Endothelial cell (in vitro differentiated cells): ENCODE data around the gene ALG14. TPM values are rescaled to one million over a fixed set of nuclear protein-coding genes. Genes with fewer than 3 reads are reported as not detected.

ENCODE experiments used
- DNase-seq: peaks from one replicate; pipeline ENCODE4 v3.0.0; 2021; ENCODE audit warnings: low spot score
- H3K27ac Mint-ChIP-seq: one replicate; pipeline ENCODE4 v1.8.0; 2021; ENCODE audit warnings: mixed read lengths, inconsistent platforms; ENCODE audit not compliant: unreplicated experiment
- H3K27me3 Mint-ChIP-seq: one replicate; pipeline ENCODE4 v1.8.0; 2021; ENCODE audit warnings: mild to moderate bottlenecking, moderate library complexity, mixed read lengths, inconsistent platforms; ENCODE audit not compliant: unreplicated experiment
- H3K36me3 Mint-ChIP-seq: one replicate; pipeline ENCODE4 v1.8.0; 2021; ENCODE audit warnings: mild to moderate bottlenecking, low read depth, mixed read lengths, inconsistent platforms; ENCODE audit not compliant: unreplicated experiment
- H3K4me1 Mint-ChIP-seq: one replicate; pipeline ENCODE4 v1.8.0; 2021; ENCODE audit warnings: mild to moderate bottlenecking, mixed read lengths, inconsistent platforms; ENCODE audit not compliant: unreplicated experiment
- H3K4me3 Mint-ChIP-seq: one replicate; pipeline ENCODE4 v1.8.0; 2021; ENCODE audit warnings: mild to moderate bottlenecking, mixed read lengths, inconsistent platforms; ENCODE audit not compliant: unreplicated experiment
- H3K9me3 Mint-ChIP-seq: one replicate; pipeline ENCODE4 v1.8.0; 2021; ENCODE audit warnings: mixed read lengths, inconsistent platforms; ENCODE audit not compliant: unreplicated experiment
- CTCF ChIP-seq: fragments of 200-600 bp; sonication (generic); IDR thresholded peaks from one replicate; pipeline ENCODE4 v1.5.0; 2021; ENCODE audit warnings: antibody characterized with exemption; ENCODE audit not compliant: unreplicated experiment
- total RNA-seq: library from RNA; stranded (reverse); fragmentation: NEBNext Ultra II Directional; extraction: Animal tissue kit (Norgen Biotek cat#: 25700); gene quantifications from one replicate; pipeline ENCODE4 v1.2.1, GENCODE V29; 2021; ENCODE audit not compliant: unreplicated experiment

The ALG14 gene
- total RNA-seq, 1 donor from 2014 or later: 2.2 TPM

GRCh38 chr1:94993931-94994645 is 78.7 kb downstream of the ALG14 start:
- Mint-ChIP-seq H3K36me3 (no peaks in the 10 kb centered on the region), H3K27me3 (peaks cover 5% of the 10 kb centered on the region), H3K27ac (peak overlapping the region; percentile 85), H3K4me3 (peak overlapping the region; percentile 27), H3K9me3 (no peaks in the 10 kb centered on the region), H3K4me1 (peaks cover 74% of the 10 kb centered on the region)
- DNase-seq: no peak
- TF ChIP-seq CTCF: no peak

- TF ChIP-seq CTCF: no peak
- peaks cover 7% of the 10 kb centered on the region for H3K27me3 Mint-ChIP-seq
- H3K27ac Mint-ChIP-seq: peak overlapping the region; percentile 97
- no peaks in the 10 kb centered on the region for H3K36me3 Mint-ChIP-seq
- no peak for DNase-seq
- H3K9me3 Mint-ChIP-seq: no peaks in the 10 kb centered on the region
- H3K4me1 Mint-ChIP-seq: peaks cover 79% of the 10 kb centered on the region
- H3K4me3 Mint-ChIP-seq: no peak overlapping the region
These were observed 79.7 kb downstream of the ALG14 start for GRCh38 chr1:94992863-94993563.

- Mint-ChIP-seq H3K4me3 (peak overlapping the region; percentile 20), H3K4me1 (peaks cover 80% of the 10 kb centered on the region), H3K27me3 (peaks cover 8% of the 10 kb centered on the region), H3K36me3 (no peaks in the 10 kb centered on the region), H3K27ac (peak overlapping the region; percentile 97), H3K9me3 (no peaks in the 10 kb centered on the region)
- no peak for TF ChIP-seq CTCF
- DNase-seq: no peak
These were observed 80.6 kb downstream of the ALG14 start for GRCh38 chr1:94992161-94992560.

GRCh38 chr1:94989911-94990473 is 82.8 kb downstream of the ALG14 start:
- Mint-ChIP-seq H3K9me3 (no peaks in the 10 kb centered on the region), H3K27ac (peak overlapping the region; percentile 94), H3K4me3 (no peak overlapping the region), H3K4me1 (peaks cover 73% of the 10 kb centered on the region), H3K27me3 (peaks cover 6% of the 10 kb centered on the region), H3K36me3 (no peaks in the 10 kb centered on the region)
- TF ChIP-seq CTCF: no peak
- DNase-seq: no peak

GRCh38 chr1:94989398-94989797 is 83.4 kb downstream of the ALG14 start:
- no peaks in the 10 kb centered on the region for H3K36me3 Mint-ChIP-seq
- H3K4me3 Mint-ChIP-seq: no peak overlapping the region
- peak overlapping the region; percentile 94 for H3K27ac Mint-ChIP-seq
- H3K27me3 Mint-ChIP-seq: peaks cover 6% of the 10 kb centered on the region
- TF ChIP-seq CTCF: no peak
- peaks cover 68% of the 10 kb centered on the region for H3K4me1 Mint-ChIP-seq
- H3K9me3 Mint-ChIP-seq: no peaks in the 10 kb centered on the region
- no peak for DNase-seq
